Measurements from ENCODE around the gene SHROOM3. TPM values are rescaled to one million over a fixed set of nuclear protein-coding genes. Genes with fewer than 3 reads are reported as not detected.

The SHROOM3 gene
- total RNA-seq, 4 donors from 2014 or later, result 44.4 to 101 (median 88.5) TPM

GRCh38 chr4:76442807-76443206 lies 7.8 kb downstream of the SHROOM3 start:
- no peak for DNase-seq (ENCODE audit: extremely low spot score)
- Histone ChIP-seq H3K27ac (replicated peaks in 1 of 4) (no peak overlapping the region), H3K27me3 (no peaks in the 10 kb centered on the region), H3K4me1 (peaks cover 0 to 24% (median 14%) of the 10 kb centered on the region in 4 donors), H3K4me3 (no peak overlapping the region), H3K36me3 (no peaks in the 10 kb centered on the region), H3K9me3 (no peaks in the 10 kb centered on the region)
- no peak for TF ChIP-seq EP300 (IDR thresholded peaks at IDR 0.05)
- TF ChIP-seq POLR2AphosphoS5 (IDR thresholded peaks at IDR 0.05), result no peak
- 90% methylated on average over 3 of the region's 3 CpGs for WGBS
- intact Hi-C loops (cut with DNase I), result no loop called here

GRCh38 chr4:76443376-76443775 lies 8.3 kb downstream of the SHROOM3 start:
- TF ChIP-seq POLR2AphosphoS5 (IDR thresholded peaks at IDR 0.05) (no peak), CTCF (IDR thresholded peaks at IDR 0.05) (no peak), POLR2A (IDR thresholded peaks at IDR 0.05; ENCODE audit: low read depth) (no peak), EP300 (IDR thresholded peaks at IDR 0.05) (no peak)
- no peak for DNase-seq (ENCODE audit: extremely low spot score)
- H3K36me3 ChIP-seq, result no peaks in the 10 kb centered on the region
- H3K4me3 ChIP-seq, result no peak overlapping the region
- 95% methylated on average over 1 of the region's 1 CpG for WGBS
- H3K27me3 ChIP-seq, result no peaks in the 10 kb centered on the region
- no peak overlapping the region for H3K27ac ChIP-seq (replicated peaks in 1 of 4)
- peaks cover 0 to 26% (median 18%) of the 10 kb centered on the region in 4 donors for H3K4me1 ChIP-seq
- intact Hi-C loops (cut with DNase I), result no loop called here
- H3K9me3 ChIP-seq, result no peaks in the 10 kb centered on the region

- no peak overlapping the region for H3K27ac ChIP-seq (replicated peaks in 1 of 4)
- TF ChIP-seq POLR2AphosphoS5 (IDR thresholded peaks at IDR 0.05), result no peak
- no peak for TF ChIP-seq CTCF (IDR thresholded peaks at IDR 0.05)
- TF ChIP-seq POLR2A (IDR thresholded peaks at IDR 0.05; ENCODE audit: low read depth), result no peak
- TF ChIP-seq EP300 (IDR thresholded peaks at IDR 0.05), result no peak
- intact Hi-C loops (cut with DNase I), result no loop called here
- no peak for DNase-seq (ENCODE audit: extremely low spot score)
- H3K4me3 ChIP-seq, result no peak overlapping the region
- no peaks in the 10 kb centered on the region for H3K9me3 ChIP-seq
- peaks cover 0 to 46% (median 37%) of the 10 kb centered on the region in 4 donors for H3K4me1 ChIP-seq
- no peaks in the 10 kb centered on the region for H3K36me3 ChIP-seq
- WGBS, result 95% methylated on average over 2 of the region's 2 CpGs
- H3K27me3 ChIP-seq, result no peaks in the 10 kb centered on the region
Measured at GRCh38 chr4:76445911-76446310, 10.9 kb downstream of the SHROOM3 start.

- TF ChIP-seq POLR2AphosphoS5 (IDR thresholded peaks at IDR 0.05), result no peak
- no peak for TF ChIP-seq POLR2A (IDR thresholded peaks at IDR 0.05; ENCODE audit: low read depth)
- TF ChIP-seq EP300 (IDR thresholded peaks at IDR 0.05), result no peak
Measured at GRCh38 chr4:76447393-76447851, 12.4 kb downstream of the SHROOM3 start.

GRCh38 chr4:76448211-76448610 lies 13.2 kb downstream of the SHROOM3 start:
- TF ChIP-seq CTCF (IDR thresholded peaks at IDR 0.05) (no peak), POLR2A (IDR thresholded peaks at IDR 0.05; ENCODE audit: low read depth) (no peak), EP300 (IDR thresholded peaks at IDR 0.05) (no peak), POLR2AphosphoS5 (IDR thresholded peaks at IDR 0.05) (no peak)
- Histone ChIP-seq H3K27me3 (no peaks in the 10 kb centered on the region), H3K4me1 (peaks cover 0 to 45% (median 37%) of the 10 kb centered on the region in 4 donors), H3K36me3 (no peaks in the 10 kb centered on the region), H3K9me3 (no peaks in the 10 kb centered on the region), H3K4me3 (no peak overlapping the region), H3K27ac (replicated peaks in 1 of 4) (no peak overlapping the region)
- intact Hi-C loops (cut with DNase I), result no loop called here
- 89% methylated on average over 3 of the region's 3 CpGs for WGBS
- no peak for DNase-seq (ENCODE audit: extremely low spot score)

More at GRCh38 chr4:76447393-76447851, 12.4 kb downstream of the SHROOM3 start:
- Histone ChIP-seq H3K9me3 (no peaks in the 10 kb centered on the region), H3K4me3 (no peak overlapping the region), H3K27ac (replicated peaks in 1 of 4) (peak overlapping the region in 1 of 4 donors; percentile 11), H3K4me1 (peaks cover 0 to 46% (median 37%) of the 10 kb centered on the region in 4 donors), H3K27me3 (no peaks in the 10 kb centered on the region), H3K36me3 (no peaks in the 10 kb centered on the region)
- DNase-seq (ENCODE audit: extremely low spot score), result no peak
- intact Hi-C loops (cut with DNase I), result no loop called here
- WGBS, result 26% methylated on average over 1 of the region's 1 CpG

- Histone ChIP-seq H3K36me3 (no peaks in the 10 kb centered on the region), H3K27me3 (no peaks in the 10 kb centered on the region), H3K9me3 (no peaks in the 10 kb centered on the region), H3K4me3 (no peak overlapping the region), H3K4me1 (peaks cover 0 to 37% (median 32%) of the 10 kb centered on the region in 4 donors), H3K27ac (replicated peaks in 1 of 4) (peak overlapping the region; percentile 46 to 65 (median 54))
- TF ChIP-seq EP300 (IDR thresholded peaks at IDR 0.05) (no peak), POLR2AphosphoS5 (IDR thresholded peaks at IDR 0.05) (no peak), CTCF (IDR thresholded peaks at IDR 0.05) (no peak), POLR2A (IDR thresholded peaks at IDR 0.05; ENCODE audit: low read depth) (no peak)
- no peak for DNase-seq (ENCODE audit: extremely low spot score)
- 24% methylated on average over 3 of the region's 3 CpGs for WGBS
- intact Hi-C loops (cut with DNase I), result no loop called here
Measured at GRCh38 chr4:76449362-76449767, 14.3 kb downstream of the SHROOM3 start.

Measured in esophagus muscularis mucosa (tissue), 4 donors.